ENCODE data around the gene CES4A. TPM values are rescaled to one million over a fixed set of nuclear protein-coding genes. Genes with fewer than 3 reads are reported as not detected.

CES4A gene
- total RNA-seq (10 to 100 TPM in 5 of 7 donors, 1 to 10 TPM in 2; 6.7 to 67.1 (median 15.5) TPM), polyA plus RNA-seq (1 to 10 TPM; 6.0 to 9.7 TPM)
- long read RNA-seq, donor 1, partial matches to known transcripts = 45 of 89 reads
- long read RNA-seq, donor 1, other reads (novel, unspliced or antisense) = 42 of 89 reads
- long read RNA-seq, donor 2, partial matches to known transcripts = 0 of 1 reads
- long read RNA-seq, donor 2, other reads (novel, unspliced or antisense) = 0 of 1 reads
- long read RNA-seq, donor 3, partial matches to known transcripts = 5 of 18 reads
- long read RNA-seq, donor 3, other reads (novel, unspliced or antisense) = 13 of 18 reads

- no peak within 1 kb of the TSS for H3K27ac ChIP-seq
- no peak for TF ChIP-seq POLR2A (IDR thresholded peaks at IDR 0.05)
- no peak for TF ChIP-seq CTCF (IDR thresholded peaks at IDR 0.05)
- TF ChIP-seq EP300 (IDR thresholded peaks at IDR 0.05) = no peak
- H3K36me3 ChIP-seq = no peaks in the 10 kb centered on the region
- H3K9me3 ChIP-seq = no peaks in the 10 kb centered on the region
- intact Hi-C loops (cut with DNase I) = no loop called here
- WGBS, 3 donors = 25 to 34% (median 29%) methylated on average over 11 of the region's 11 CpGs
- H3K27me3 ChIP-seq = no peaks in the 10 kb centered on the region
- H3K4me1 ChIP-seq (ENCODE audit: insufficient read depth) = no peaks in the 10 kb centered on the region
- no peak within 1 kb of the TSS for H3K4me3 ChIP-seq
- peak in 2 of 5 donors; percentile 45 to 58 for DNase-seq
Observed at GRCh38 chr16:66988197-66988788, at the start of gene CES4A. Gene CES4A (plus strand): TSS chr16:66988589. CDS start chr16:66988773, 184 bp downstream.

GRCh38 chr16:66939366-66939765 lies 49.0 kb upstream of the CES4A start:
- TF ChIP-seq POLR2A (IDR thresholded peaks at IDR 0.05) (no peak), CTCF (IDR thresholded peaks at IDR 0.05) (no peak), EP300 (IDR thresholded peaks at IDR 0.05) (no peak)
- intact Hi-C loops (cut with DNase I) = loop anchor here in 1 of 4 donors (10.0 kb wide), 2 partner anchors 55 to 525 kb away; no protein-coding TSS in a partner anchor
- no peaks in the 10 kb centered on the region for H3K36me3 ChIP-seq
- no peak overlapping the region for H3K4me3 ChIP-seq
- no peaks in the 10 kb centered on the region for H3K27me3 ChIP-seq
- H3K27ac ChIP-seq = no peak overlapping the region
- no peak for DNase-seq
- H3K9me3 ChIP-seq = no peaks in the 10 kb centered on the region
- H3K4me1 ChIP-seq (ENCODE audit: insufficient read depth) = peaks cover 11% of the 10 kb centered on the region

- 92 to 94% (median 93%) methylated on average over 16 of the region's 16 CpGs for WGBS, 3 donors
- Histone ChIP-seq H3K9me3 (no peaks in the 10 kb centered on the region), H3K27me3 (no peaks in the 10 kb centered on the region), H3K36me3 (no peaks in the 10 kb centered on the region), H3K4me1 (ENCODE audit: insufficient read depth) (peaks cover 11% of the 10 kb centered on the region), H3K27ac (no peak overlapping the region), H3K4me3 (no peak overlapping the region)
- intact Hi-C loops (cut with DNase I) = no loop called here
- TF ChIP-seq POLR2A (IDR thresholded peaks at IDR 0.05) (no peak), CTCF (IDR thresholded peaks at IDR 0.05) (no peak), EP300 (IDR thresholded peaks at IDR 0.05) (no peak)
- no peak for DNase-seq
Observed at GRCh38 chr16:66940236-66940635, 48.2 kb upstream of the CES4A start.

- WGBS, 3 donors = 76 to 90% (median 89%) methylated on average over 5 of the region's 5 CpGs
- intact Hi-C loops (cut with DNase I) = no loop called here
Observed at GRCh38 chr16:66942981-66943380, 45.4 kb upstream of the CES4A start.

More at GRCh38 chr16:66942981-66943380, 45.4 kb upstream of the CES4A start:
- H3K36me3 ChIP-seq = no peaks in the 10 kb centered on the region
- H3K27me3 ChIP-seq = no peaks in the 10 kb centered on the region
- no peak overlapping the region for H3K27ac ChIP-seq
- H3K4me1 ChIP-seq (ENCODE audit: insufficient read depth) = no peaks in the 10 kb centered on the region
- H3K4me3 ChIP-seq = no peak overlapping the region
- no peak for DNase-seq
- no peaks in the 10 kb centered on the region for H3K9me3 ChIP-seq
- no peak for TF ChIP-seq POLR2A (IDR thresholded peaks at IDR 0.05)
- TF ChIP-seq CTCF (IDR thresholded peaks at IDR 0.05) = no peak
